ENCODE data around the gene DZANK1. TPM values are rescaled to one million over a fixed set of nuclear protein-coding genes. Genes with fewer than 3 reads are reported as not detected.
"Not testable (repeated sequence)": the region's sequence is repeated elsewhere in the genome, so short reads cannot be mapped to it uniquely, and the experiment has no call there.

DZANK1 gene
- total RNA-seq, 8 experiments from 2014 or later: 1.0 to 7.2 (median 4.4) TPM

GRCh38 chr20:18349749-18350148, 117.1 kb downstream of the DZANK1 start:
- 13 to 100% (median 44%) methylated on average over 1 to 3 of the region's 3 CpGs; no CpG with 5 or more reads in 1 of the 10 experiments for WGBS, 10 experiments
- in situ Hi-C loops (cut with MboI; ENCODE audit: low pct_unique_long_range_greater_than_20kb in 2 of 9, low sequenced_read_pairs in 9 of 9, unreplicated experiment in 9 of 9); ATAC-seq (replicated peaks in 6 of 8): not testable (repeated sequence)

More at GRCh38 chr20:18349749-18350148, 117.1 kb downstream of the DZANK1 start:
- not testable (repeated sequence) for H3K4me1 ChIP-seq (replicated peaks in 1 of 2); H3K4me3 ChIP-seq; H3K27ac ChIP-seq

Other genes with a start within 250 kb of the DZANK1 start
- 10 to 100 TPM; 13.8 to 25.5 (median 18.6) TPM for gene ZNF133, start 178.5 kb downstream of the DZANK1 start, total RNA-seq
- 10 to 100 TPM; 12.0 to 21.5 (median 15.6) TPM for gene POLR3F, start 360 bp upstream of the DZANK1 start, total RNA-seq
- 10 to 100 TPM; 12.1 to 22.0 (median 14.5) TPM for gene RBBP9, start 30.2 kb upstream of the DZANK1 start, total RNA-seq
- 10 to 100 TPM; 45.8 to 65.1 (median 54.4) TPM for gene SEC23B, start 40.9 kb upstream of the DZANK1 start, total RNA-seq
- gene SMIM26, start 100.4 kb upstream of the DZANK1 start, total RNA-seq: 100 to 1,000 TPM in 5 of 8 experiments, 10 to 100 TPM in 3; 85.4 to 177 (median 118) TPM
- gene DTD1, start 121.0 kb upstream of the DZANK1 start, total RNA-seq: 100 to 1,000 TPM in 5 of 8 experiments, 10 to 100 TPM in 3; 44.4 to 163 (median 110) TPM

Measured in motor neuron (in vitro differentiated cells).